Mucosa of descending colon (tissue), 3 donors: ENCODE data around the gene LIPG. TPM values are rescaled to one million over a fixed set of nuclear protein-coding genes. Genes with fewer than 3 reads are reported as not detected.
"Not testable (repeated sequence)": the region's sequence is repeated elsewhere in the genome, so short reads cannot be mapped to it uniquely, and the experiment has no call there.

Experiments used
- ATAC-seq: fragments of 200-7000 bp; cut with Tn5 transposase; one replicate; pipeline ENCODE4 v1.9.1; 2020; ENCODE audit warnings: mild to moderate bottlenecking, moderate library complexity
- DNase-seq, 3 donors: peaks; one replicate each; pipeline ENCODE4 v3.0.0-alpha.2; 2020
- H3K36me3 ChIP-seq: fragments of 200-600 bp; one replicate; pipeline ENCODE4 v1.8.0; 2021; ENCODE audit warnings: low read depth, mild to moderate bottlenecking
- H3K4me1 ChIP-seq: fragments of 200-600 bp; one replicate; pipeline ENCODE4 v1.8.0; 2021; ENCODE audit warnings: low read depth, mild to moderate bottlenecking
- H3K4me3 ChIP-seq: fragments of 200-600 bp; one replicate; pipeline ENCODE4 v1.8.0; 2021; ENCODE audit warnings: mild to moderate bottlenecking
- H3K9me3 ChIP-seq: fragments of 200-600 bp; one replicate; pipeline ENCODE4 v1.8.0; 2021; ENCODE audit warnings: mild to moderate bottlenecking
- intact Hi-C, 2 donors: fragments of 100-400 bp; cut with DNase I in 1 of 2; cut with micrococcal nuclease in 1 of 2; formaldehyde crosslinking; loops; one replicate each; pipeline versions ENCODE4 v1.11.0 to v1.11.1; 2022; cut with DNase I, micrococcal nuclease
- total RNA-seq, 3 donors: library from RNA; stranded (reverse); fragmentation: NEBNext Ultra II Directional in 2 of 3; extraction: Animal tissue kit (Norgen Biotek cat#: 25700) in 2 of 3; gene quantifications; one replicate each; pipeline versions ENCODE4 v1.2.1 to v1.2.4, GENCODE V29; 2021 to 2023
- TF ChIP-seq, protein P1 (sequence below): fragments of 200-600 bp; IDR thresholded peaks from one replicate; pipeline ENCODE4 v1.8.0; 2022; ENCODE audit warnings: antibody characterized with exemption, mild to moderate bottlenecking
- donor health status: DM: no; HTN: no; CAD: no; lungs with moderate emphysema.
- donor health status: DM: no; HTN: no; CAD: no.
- donor health status: DM: no; HTN: yes; CAD: no.

The LIPG gene
- total RNA-seq, 3 donors from 2014 or later: 13.3 to 42.0 (median 13.8) TPM

DNA sequence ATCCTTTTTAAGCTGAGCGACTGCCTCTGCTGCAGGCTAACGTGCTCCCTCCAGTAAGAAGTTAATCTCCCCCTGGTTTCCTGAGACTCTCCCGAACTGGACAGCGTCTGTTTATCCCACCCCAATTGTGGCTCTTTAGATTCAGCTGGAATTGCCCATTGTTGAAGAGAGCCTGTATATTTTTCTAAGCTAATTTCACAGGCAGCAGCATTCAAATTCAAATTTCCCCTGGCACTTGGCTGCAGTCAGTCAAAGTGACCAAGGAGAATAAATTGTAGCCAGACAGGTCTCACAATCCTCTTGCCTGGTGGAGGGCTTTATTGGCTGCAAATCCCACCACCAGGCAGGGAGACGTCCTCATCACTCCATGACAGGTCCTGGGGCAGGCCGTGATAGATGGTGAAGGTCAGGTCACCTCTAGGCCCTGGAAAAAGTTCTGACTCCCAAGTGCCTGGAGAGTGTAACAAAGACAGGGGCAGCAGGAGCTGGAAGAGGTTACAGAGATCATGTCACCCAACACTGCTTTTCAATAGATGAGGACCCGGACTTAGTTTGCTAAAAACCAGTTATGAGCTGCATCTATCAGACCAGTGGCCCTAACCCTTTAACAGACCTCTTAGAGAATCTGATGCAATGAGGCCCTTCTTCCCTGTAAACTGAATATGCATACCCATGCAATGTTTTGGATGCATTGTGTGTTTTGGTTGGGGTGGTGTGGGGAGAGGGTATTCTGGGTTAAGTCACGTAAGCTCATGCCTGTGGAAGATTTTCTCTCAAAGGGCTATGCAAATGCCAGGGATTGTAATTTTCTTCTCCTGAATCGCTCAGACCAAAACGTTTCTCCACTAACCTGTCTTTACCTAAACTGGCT lies 42.5 kb upstream of the LIPG start:
- Histone ChIP-seq H3K36me3 (no peaks in the 10 kb centered on the region), H3K9me3 (no peaks in the 10 kb centered on the region), H3K4me1 (no peaks in the 10 kb centered on the region), H3K4me3 (no peak overlapping the region)
- intact Hi-C loops: no loop called here
- no peak for ATAC-seq
- no peak for DNase-seq
- TF ChIP-seq, protein P1, sequence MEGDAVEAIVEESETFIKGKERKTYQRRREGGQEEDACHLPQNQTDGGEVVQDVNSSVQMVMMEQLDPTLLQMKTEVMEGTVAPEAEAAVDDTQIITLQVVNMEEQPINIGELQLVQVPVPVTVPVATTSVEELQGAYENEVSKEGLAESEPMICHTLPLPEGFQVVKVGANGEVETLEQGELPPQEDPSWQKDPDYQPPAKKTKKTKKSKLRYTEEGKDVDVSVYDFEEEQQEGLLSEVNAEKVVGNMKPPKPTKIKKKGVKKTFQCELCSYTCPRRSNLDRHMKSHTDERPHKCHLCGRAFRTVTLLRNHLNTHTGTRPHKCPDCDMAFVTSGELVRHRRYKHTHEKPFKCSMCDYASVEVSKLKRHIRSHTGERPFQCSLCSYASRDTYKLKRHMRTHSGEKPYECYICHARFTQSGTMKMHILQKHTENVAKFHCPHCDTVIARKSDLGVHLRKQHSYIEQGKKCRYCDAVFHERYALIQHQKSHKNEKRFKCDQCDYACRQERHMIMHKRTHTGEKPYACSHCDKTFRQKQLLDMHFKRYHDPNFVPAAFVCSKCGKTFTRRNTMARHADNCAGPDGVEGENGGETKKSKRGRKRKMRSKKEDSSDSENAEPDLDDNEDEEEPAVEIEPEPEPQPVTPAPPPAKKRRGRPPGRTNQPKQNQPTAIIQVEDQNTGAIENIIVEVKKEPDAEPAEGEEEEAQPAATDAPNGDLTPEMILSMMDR: no peak

DNA sequence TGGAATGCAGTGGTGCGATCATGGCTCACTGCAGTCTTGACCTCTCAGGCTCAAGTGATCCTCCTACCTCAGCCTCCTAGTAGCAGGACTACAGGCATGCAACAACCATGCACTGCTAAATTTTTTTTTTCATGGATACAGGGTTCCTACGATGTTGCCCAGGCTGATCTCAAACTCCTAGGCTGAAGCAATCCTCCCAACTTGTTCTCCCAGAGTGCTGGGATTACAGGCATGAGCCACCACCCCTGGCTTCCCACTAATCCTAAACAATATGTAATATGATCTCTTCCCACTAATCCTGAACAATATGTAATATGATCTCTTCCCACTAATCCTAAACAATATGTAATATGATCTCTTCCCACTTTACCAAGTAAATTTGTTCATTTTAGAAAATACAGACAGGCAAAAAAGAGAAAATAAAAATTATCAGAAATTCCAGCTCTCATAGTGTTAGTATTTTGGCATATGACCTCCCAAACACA lies 41.2 kb upstream of the LIPG start:
- Histone ChIP-seq H3K4me1 (no peaks in the 10 kb centered on the region), H3K36me3 (no peaks in the 10 kb centered on the region), H3K9me3 (no peaks in the 10 kb centered on the region), H3K4me3 (no peak overlapping the region)
- ATAC-seq (no peak), DNase-seq (no peak)
- intact Hi-C loops: no loop called here
- TF ChIP-seq, protein P1: no peak

DNA sequence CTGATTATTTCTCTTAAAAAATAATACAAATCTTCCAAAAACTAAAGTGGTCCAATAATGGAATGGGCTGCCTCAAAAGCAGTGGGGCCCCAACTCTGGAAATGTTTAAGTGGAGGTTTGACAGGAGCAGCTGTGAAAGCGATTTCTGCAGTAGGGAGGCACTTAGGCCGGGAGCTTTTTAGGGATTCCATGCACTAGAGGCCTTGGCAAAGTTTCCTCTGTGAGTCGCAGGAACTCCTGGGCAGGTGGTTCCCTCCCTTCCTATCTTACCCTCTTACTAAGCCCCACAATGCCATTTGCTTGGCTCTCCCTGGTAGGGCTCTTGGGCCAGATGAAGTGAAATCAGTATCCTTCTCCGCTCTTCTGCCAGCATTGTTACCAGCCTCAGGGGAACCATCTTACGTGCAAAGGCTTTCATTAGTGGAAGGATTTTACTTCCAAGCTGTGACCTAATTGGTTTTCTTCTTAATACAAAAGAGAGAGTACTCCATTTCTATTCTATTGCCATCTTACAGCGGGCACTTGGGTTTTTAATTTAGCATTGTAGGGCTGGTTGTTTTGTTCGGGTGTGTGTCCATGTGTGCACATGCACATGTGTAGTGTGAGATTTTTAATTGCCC lies 40.5 kb upstream of the LIPG start:
- intact Hi-C loops: no loop called here
- ATAC-seq (no peak), DNase-seq (no peak)
- no peaks in the 10 kb centered on the region for H3K4me1 ChIP-seq
- H3K4me3 ChIP-seq: no peak overlapping the region
- no peaks in the 10 kb centered on the region for H3K9me3 ChIP-seq
- H3K36me3 ChIP-seq: no peaks in the 10 kb centered on the region
- TF ChIP-seq, protein P1: no peak

DNA sequence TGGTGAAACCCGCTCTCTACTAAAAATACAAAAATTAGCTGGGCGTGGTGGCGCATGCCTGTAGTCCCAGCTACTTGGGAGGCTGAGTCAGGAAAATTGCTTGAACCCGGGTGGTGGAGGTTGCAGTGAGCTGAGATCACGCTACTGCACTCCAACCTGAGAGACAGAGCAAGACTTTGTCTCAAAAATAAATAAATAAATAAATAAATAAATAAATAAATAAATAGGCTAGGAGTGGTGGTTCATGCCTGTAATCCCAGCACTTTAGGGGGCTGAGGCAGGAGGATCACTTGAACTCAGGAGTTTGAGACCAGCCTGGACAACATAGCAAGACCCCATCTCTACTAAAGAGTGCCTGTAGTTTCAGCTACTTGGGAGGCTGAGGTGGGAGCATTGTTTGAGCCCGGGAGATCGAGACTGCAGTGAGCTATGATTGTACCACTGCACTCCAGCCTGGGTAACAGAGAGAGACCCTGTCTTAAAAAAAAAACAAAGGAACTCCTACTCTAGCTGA lies 38.2 kb upstream of the LIPG start:
- ATAC-seq, H3K9me3 ChIP-seq, intact Hi-C loops, H3K36me3 ChIP-seq, H3K4me1 ChIP-seq, H3K4me3 ChIP-seq, DNase-seq: not testable (repeated sequence)

DNA sequence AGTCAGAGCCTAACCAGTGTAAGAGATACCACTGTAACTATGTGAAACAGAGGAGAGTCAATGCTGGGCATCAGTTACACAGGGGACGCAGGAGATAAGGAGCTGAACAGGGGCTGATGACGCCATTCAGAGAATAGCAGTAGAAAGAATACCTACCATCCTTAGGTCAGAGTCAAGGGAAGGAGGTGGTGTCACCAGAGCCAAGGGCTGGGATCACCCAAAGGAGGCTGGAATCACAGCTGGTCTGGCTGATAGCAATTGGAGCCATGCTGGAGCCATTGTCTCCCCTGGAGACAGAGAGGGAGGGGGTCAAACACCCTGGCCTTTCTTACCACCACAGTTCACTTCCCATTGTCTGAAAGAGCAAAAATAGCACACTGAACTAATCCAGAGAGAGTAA lies 37.5 kb upstream of the LIPG start:
- TF ChIP-seq, protein P1: no peak
- Histone ChIP-seq H3K4me1 (peaks cover under 1% of the 10 kb centered on the region), H3K4me3 (no peak overlapping the region), H3K9me3 (no peaks in the 10 kb centered on the region), H3K36me3 (no peaks in the 10 kb centered on the region)
- no peak for ATAC-seq
- intact Hi-C loops: no loop called here
- DNase-seq: no peak

DNA sequence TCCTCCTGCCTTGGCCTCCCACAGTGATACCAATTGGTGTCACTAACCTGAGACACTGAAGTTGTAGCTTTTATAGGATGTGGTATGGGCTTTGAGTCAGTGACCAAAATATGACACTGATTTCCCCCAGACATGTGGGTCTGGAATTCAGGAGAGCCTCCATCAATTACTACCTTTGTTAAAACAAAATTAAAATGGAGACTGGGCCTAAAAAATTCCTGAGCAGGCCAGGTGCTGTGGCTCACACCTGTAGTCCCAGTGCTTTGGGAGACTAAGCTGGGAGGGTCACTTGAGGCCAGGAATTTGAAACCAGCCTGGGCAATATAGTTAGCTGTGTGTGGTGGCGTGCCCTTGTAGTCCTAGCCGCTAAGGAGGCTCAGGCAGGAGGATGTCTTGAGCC lies 36.9 kb upstream of the LIPG start:
- no peak overlapping the region for H3K4me3 ChIP-seq

More for the DNA sequence above, 36.9 kb upstream of the LIPG start:
- Histone ChIP-seq H3K4me1 (peaks cover 6% of the 10 kb centered on the region), H3K36me3 (no peaks in the 10 kb centered on the region), H3K9me3 (no peaks in the 10 kb centered on the region)
- TF ChIP-seq, protein P1: no peak
- ATAC-seq (no peak), DNase-seq (no peak)
- intact Hi-C loops: no loop called here
